ENCODE measurements around the gene PPP1R3D. TPM values are rescaled to one million over a fixed set of nuclear protein-coding genes. Genes with fewer than 3 reads are reported as not detected.
"Not testable (repeated sequence)": the region's sequence is repeated elsewhere in the genome, so short reads cannot be mapped to it uniquely, and the experiment has no call there.

Gene PPP1R3D
- total RNA-seq, 1 donor from 2014 or later = 7.1 TPM

GRCh38 chr20:59925359-59925758 lies 14.7 kb downstream of the PPP1R3D start:
- DNase-seq (ENCODE audit: low read depth in 2 of 2) = no peak

GRCh38 chr20:59923514-59923913 lies 16.6 kb downstream of the PPP1R3D start:
- no peak for DNase-seq (ENCODE audit: low read depth in 2 of 2)

GRCh38 chr20:59920944-59921343 lies 19.2 kb downstream of the PPP1R3D start:
- no peak for DNase-seq (ENCODE audit: low read depth in 2 of 2)

GRCh38 chr20:59912609-59913008 lies 27.5 kb downstream of the PPP1R3D start:
- DNase-seq (ENCODE audit: low read depth in 2 of 2) = no peak

GRCh38 chr20:59911041-59911440 lies 29.1 kb downstream of the PPP1R3D start:
- no peak for DNase-seq (ENCODE audit: low read depth in 2 of 2)

- no peak for DNase-seq (ENCODE audit: low read depth in 2 of 2)
Observed at GRCh38 chr20:59908855-59909254, 31.2 kb downstream of the PPP1R3D start.

GRCh38 chr20:59903621-59904020 lies 36.5 kb downstream of the PPP1R3D start:
- DNase-seq (ENCODE audit: low read depth in 2 of 2) = no peak

GRCh38 chr20:59902470-59902869 lies 37.6 kb downstream of the PPP1R3D start:
- no peak for DNase-seq (ENCODE audit: low read depth in 2 of 2)

- DNase-seq (ENCODE audit: low read depth in 2 of 2) = no peak
Observed at GRCh38 chr20:59895908-59896307, 44.2 kb downstream of the PPP1R3D start.

GRCh38 chr20:59891581-59891980 lies 48.5 kb downstream of the PPP1R3D start:
- DNase-seq (ENCODE audit: low read depth in 2 of 2) = no peak

- not testable (repeated sequence) for DNase-seq (ENCODE audit: low read depth in 2 of 2)
Observed at GRCh38 chr20:59890035-59890434, 50.1 kb downstream of the PPP1R3D start.

- DNase-seq (ENCODE audit: low read depth in 2 of 2) = no peak
Observed at GRCh38 chr20:59888050-59888449, 52.1 kb downstream of the PPP1R3D start.

Other genes starting within 250 kb of the PPP1R3D start
- 0.44 and 1.2 TPM in 2 replicates for gene SYCP2, start 6.7 kb downstream of the PPP1R3D start, total RNA-seq
- gene FAM217B, start 84 bp upstream of the PPP1R3D start, total RNA-seq = 2.2 and 2.4 TPM in 2 replicates
- gene CDH26, start 18.1 kb upstream of the PPP1R3D start, total RNA-seq = 0.22 and 0.40 TPM in 2 replicates